ENCODE measurements around the gene MCTP2.

The MCTP2 gene

DNA sequence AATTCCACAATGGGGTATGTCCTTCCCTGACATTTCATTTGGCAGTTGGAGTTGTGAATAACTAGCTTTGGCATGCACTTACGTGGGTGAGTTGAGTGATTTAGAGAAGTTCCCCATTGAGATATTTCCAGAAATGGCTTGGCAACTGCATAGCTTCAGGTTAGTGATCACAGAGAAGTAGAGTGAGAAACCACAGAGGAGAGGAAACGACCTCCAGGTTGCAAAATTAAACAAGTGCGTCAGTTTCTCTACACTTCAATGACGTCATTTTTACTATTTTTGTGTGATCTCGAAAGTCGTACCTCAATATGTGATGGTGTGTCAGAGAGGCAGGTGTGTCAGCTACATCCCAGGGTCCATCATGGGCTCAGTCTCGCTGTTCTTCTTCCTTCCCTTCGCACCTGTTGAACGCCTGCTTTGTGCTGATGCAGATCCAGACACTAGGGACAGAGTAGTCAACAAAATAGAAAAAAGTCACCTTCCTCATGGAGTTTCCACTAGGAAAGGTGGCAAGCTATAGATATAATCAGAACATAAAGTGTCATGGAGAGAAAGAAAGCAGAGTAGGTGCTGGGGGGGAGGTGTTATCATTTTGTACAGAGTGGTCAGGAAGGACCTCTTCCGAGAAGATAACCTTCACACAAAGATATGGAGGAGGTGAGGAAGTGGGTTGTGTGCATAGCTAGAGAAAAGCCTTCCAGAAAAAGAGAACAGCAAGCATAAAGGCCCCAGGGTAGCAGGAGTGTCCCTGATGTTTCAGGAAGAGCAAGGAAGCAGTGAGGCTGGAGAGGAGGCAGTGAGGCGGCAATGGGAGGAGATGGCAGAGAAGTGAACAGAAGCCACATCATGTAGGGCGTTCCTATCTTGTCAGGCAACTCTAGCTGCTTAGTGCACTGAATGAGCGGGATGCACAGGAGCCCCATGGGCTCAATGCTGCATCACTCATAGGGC is 75.6 kb downstream of the MCTP2 start:
- DNase-seq: no peak

DNA sequence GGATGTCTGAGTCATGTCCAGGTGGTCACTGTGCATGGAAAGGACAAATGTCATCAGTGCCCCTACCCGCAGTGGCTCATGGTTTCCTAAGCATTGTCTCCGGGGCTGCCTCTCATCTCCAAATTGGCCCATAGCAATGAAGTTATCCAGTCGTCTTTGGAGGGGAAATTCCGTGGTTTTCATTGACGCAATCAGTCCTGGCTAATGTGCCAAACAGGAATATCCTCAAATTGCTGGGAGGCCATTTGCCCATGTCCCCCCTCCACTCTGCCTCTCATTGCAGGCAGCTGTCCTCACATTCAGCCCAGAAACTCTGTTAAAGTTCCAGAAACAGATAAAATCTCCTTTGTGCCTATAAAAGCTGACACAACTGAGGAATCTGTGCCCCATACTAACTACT is 81.6 kb downstream of the MCTP2 start:
- DNase-seq: no peak

DNA sequence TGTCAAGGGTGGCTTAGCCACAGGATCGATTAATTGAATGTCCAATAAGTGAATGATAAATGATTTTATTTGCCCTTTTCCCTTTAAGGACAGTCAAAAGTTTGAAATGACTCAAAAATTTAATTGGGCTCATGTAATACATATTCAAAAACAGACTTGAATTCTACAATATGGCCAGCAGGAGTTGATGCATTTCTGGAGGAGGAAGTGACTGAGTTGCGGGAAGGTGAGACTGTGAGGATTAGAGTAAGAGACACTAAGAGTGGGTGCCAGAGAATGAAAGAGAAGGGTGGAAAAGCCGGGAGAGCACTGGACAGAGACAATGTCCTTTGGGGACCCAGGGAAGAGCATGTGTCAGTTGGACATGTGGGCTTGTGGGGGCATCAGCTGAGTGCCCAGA is 83.3 kb downstream of the MCTP2 start:
- no peak for DNase-seq

- DNase-seq: no peak
Observed at GRCh38 chr15:94317211-94317610, 85.8 kb downstream of the MCTP2 start.

DNA sequence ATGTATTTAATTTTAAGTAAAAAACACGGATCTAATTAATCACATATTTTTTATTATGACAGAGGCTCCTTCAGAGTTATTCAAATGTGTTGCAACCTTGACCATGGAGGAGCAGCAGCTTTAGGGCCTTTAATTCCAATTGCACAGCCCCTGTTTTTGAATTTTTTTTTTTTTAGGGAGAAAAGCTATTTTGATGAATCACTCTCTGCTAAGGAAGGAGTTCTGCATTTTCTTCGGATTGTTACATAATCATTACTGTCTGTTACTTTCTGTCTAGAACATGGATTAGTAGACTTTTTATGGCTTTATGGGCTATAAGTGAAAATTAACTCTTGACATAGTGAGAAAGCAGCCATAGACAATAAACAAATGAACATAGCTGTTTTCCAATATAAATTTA is 90.8 kb downstream of the MCTP2 start:
- no peak for DNase-seq

DNA sequence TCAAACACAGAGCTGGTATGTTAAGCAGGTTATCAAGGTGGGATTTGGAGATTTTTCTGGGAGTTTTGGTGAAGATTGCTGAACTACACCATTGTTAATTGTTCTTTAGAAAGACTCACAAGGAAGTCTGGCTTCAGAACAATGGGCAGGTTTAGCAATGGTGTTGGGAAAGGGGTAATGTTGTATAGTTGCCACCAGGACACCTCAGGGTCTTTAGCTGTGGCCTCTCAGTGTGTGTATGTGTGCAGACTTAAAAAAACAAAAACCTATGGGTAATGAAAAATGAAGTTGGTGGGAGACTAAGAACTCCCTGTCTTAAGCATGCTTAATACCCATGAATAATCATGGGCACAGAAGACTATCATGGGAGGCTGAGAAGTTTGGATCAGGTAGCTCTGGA is 91.7 kb downstream of the MCTP2 start:
- no peak for DNase-seq

- DNase-seq: peak; percentile 0
Observed at GRCh38 chr15:94324117-94324826, 92.9 kb downstream of the MCTP2 start.

DNA sequence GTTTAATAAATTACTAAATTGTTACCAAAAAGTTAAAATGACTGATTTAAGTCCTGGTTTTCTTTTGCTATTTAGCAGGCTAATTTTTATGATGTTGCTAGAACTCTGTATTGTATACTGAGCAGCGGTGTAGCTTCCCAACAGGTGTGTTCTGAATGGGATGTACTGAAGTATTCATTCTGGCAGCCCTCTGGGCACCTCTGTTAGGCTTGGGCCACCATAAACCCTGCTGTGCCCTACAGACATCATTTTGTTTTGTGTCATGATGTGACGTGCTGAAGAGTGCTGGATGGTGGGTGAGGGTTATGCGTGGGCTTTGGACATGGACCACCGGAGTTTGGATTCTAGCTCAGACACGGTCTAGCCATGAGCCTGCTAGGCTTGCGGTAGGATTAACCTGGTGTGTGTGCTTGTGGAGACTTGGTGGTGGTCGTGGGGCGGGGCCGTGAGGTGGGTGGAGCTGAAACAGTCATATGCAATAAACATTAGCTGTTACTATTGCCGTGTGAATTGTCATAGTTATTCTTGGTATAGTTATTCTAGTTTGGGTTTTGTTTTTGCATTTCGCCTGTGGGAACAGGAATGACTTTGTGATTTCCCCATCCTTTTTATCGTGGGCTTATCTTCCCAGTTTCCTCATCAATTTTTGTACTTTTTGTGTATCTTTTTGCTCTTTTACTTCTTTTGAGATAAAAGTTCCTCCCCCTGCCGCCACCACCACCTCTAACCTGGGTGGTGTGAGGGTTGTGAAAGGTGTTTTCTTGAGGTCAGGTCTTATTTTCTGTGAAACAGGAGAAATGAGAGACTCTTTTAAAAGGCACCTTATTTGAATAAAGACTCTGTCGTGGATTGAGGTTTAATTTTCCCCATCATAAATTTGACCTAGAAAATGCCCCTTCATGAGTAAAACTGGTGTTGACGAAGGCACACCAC is 93.7 kb downstream of the MCTP2 start:
- DNase-seq: no peak

DNA sequence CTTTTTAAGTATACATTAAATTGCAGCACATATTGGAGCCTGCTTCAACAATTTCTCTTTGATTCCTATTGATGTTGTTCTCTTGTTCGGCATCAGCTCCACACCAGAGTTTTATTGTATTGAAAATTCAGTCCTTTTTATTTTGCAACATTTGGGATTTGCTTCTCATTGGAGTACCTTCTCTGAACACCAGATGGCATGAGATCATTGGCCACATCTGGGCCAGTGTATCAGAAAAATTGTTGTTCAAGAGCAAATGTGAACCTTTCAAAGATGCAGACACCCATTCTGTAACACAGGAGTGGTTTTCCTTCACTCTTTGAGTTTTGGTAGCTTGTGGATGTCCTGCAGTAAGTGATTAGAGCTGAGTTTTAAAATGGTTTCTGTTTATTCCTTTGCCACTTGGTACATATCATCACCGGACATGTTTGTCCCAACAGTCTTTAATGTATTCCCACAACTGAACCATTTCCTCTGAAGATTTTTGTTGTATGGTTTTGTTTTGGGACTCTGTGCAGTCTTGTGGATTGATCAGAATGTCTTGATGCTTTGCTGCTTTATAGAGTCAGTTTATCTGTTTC is 96.1 kb downstream of the MCTP2 start:
- no peak for DNase-seq

- DNase-seq: no peak
Observed at GRCh38 chr15:94331731-94332130, 100.4 kb downstream of the MCTP2 start.

GRCh38 chr15:94335616-94336015 is 104.3 kb downstream of the MCTP2 start:
- DNase-seq: no peak

DNA sequence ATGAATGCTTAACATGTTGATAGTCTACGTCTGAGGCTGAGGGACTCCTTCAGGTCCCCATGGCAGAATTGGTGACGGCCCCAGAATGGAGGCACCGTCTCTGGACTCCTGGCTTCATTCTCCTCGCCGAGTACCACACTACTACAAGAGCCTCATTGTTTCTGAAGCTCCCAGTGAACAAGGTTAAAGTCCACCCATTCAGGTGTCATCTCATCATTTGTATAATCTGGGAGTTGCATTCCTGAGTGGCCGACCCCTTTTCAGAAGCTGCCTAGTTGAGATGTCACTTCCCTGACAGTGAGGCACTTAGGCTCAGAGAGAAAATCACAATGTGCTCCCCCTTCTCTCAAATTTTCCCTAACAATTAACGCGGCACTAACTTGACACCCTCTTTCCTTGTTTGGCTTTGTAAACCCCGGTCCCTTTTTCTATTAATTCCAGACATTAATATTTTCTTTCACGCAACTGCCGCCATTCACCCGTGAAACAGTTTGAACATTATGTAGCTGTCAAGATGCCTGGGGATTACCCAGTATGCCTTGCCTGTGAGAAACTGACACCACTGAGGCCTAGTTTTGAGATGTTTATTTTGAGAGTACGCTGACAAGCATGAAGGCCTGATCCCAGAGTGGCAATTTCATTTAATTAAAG is 105.6 kb downstream of the MCTP2 start:
- no peak for DNase-seq

DNA sequence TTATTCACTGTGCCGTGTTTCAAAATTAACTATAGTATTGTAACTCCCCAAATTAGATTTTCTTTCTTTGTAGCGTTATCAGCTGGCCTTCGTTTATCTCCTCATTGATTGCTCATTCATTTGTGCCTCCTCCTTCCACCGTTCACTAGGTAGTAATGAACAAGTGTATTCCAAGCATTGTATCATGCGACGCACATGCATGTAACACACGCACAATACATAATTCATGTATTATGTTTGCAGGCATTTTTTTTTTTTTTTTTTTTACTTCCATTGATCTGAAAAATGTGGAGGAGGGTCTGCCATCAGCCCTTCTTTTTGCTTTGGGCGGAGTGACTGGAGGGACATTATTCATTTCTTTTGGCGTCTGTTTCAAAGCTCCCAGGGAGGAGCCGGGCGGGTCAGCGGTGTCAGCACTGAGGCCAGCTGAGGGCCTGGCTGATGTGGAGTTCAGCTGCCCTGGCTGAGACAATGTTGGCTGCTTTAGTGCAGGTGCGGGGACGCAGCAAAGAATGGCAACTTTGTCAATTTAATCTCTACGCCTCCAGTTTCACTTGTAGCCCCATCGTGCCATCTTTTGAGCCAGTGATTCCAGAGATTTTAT is 107.0 kb downstream of the MCTP2 start:
- DNase-seq: no peak

- no peak for DNase-seq
Observed at GRCh38 chr15:94346282-94346681, 114.9 kb downstream of the MCTP2 start.

- no peak for DNase-seq
Observed at GRCh38 chr15:94348084-94348483, 116.7 kb downstream of the MCTP2 start.

DNA sequence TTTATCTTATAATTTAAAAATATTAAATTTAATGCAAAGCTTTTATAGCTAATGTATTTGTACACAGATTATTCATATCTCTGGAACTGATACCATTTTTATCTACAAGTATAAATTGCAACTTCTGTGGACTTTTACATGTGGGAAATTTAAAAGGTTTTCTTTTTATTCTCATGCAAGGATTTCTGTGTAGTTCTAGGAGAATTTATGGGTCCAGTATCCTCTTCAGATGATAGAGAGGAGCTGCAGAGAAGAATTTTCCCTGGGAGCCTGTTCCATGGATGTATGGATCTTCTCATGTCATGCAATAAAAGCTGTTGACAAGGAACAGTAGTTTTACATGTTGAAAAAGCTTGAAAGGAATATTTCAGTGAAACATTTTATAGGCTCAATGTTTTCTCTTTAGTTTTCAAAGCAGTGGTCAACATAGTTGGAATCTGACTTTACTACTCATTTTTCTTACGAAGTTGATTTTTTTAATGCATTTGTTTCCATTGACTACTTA is 119.7 kb downstream of the MCTP2 start:
- no peak for DNase-seq

GRCh38 chr15:94352636-94353487 is 121.5 kb downstream of the MCTP2 start:
- DNase-seq: no peak

- DNase-seq: no peak
Observed at GRCh38 chr15:94353488-94353820, 122.1 kb downstream of the MCTP2 start.

DNA sequence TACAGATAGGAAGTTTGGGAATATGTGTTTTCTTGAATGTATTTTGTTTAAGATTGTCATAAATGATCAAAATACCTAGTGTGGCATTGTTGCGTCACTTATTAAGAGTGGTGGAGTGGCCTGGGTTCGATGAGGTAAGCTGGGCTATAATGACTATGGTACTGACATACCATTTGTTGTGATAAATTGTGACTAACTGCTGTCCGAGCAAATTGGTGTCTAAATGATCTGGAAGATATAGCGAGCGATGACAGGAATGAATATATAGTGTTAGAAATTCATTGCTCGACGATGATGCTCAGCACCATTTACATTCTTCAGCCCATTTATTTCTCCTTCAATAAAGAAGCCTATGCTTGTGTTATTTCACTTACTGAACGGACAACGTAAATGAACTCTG is 123.3 kb downstream of the MCTP2 start:
- DNase-seq: no peak

DNA sequence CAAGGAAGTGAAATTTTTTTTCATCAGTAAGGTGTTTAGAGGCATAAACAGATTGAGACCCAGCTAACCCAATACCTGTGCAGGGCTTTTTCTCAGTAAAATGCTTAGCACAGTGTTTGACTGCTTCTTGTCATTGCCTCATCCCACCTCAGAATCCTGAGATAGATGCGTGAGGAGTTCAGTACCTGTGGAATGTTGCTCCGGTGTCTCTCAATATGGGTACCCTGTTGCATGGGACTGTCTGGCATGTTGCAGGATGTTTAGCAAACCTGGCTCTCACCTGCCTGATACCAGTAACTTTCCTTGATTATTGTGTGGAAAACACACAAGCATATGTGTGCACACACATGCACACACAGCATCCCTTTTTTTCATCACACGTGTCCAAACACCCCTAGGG is 128.4 kb downstream of the MCTP2 start:
- DNase-seq: no peak

- no peak for DNase-seq
Observed at GRCh38 chr15:94360251-94360685, 128.9 kb downstream of the MCTP2 start.

Measured in DMS79 (cell line).